Measurements from ENCODE around the gene UBAC2. TPM values are rescaled to one million over a fixed set of nuclear protein-coding genes. Genes with fewer than 3 reads are reported as not detected.

Gene UBAC2
- total RNA-seq, 1 experiment from 2014 or later: 134 TPM

GRCh38 chr13:99250982-99251825, 50.5 kb downstream of the UBAC2 start:
- Histone ChIP-seq H3K4me1 (replicated peaks) (peaks cover 12% of the 10 kb centered on the region), H3K36me3 (peaks cover 39% of the 10 kb centered on the region), H3K4me3 (no peak overlapping the region), H3K27me3 (replicated peaks) (no peaks in the 10 kb centered on the region), H3K27ac (no peak overlapping the region), H3K9me3 (replicated peaks) (no peaks in the 10 kb centered on the region)
- peak in 1 of 2 experiments; percentile 52 for DNase-seq (ENCODE audit: low read depth in 1 of 2, low spot score in 2 of 2)

- Histone ChIP-seq H3K9me3 (replicated peaks) (no peaks in the 10 kb centered on the region), H3K27me3 (replicated peaks) (no peaks in the 10 kb centered on the region), H3K4me1 (replicated peaks) (peaks cover 12% of the 10 kb centered on the region), H3K4me3 (no peak overlapping the region), H3K36me3 (peaks cover 35% of the 10 kb centered on the region), H3K27ac (no peak overlapping the region)
- peak in 1 of 2 experiments; percentile 57 for DNase-seq (ENCODE audit: low read depth in 1 of 2, low spot score in 2 of 2)
Measured at GRCh38 chr13:99251921-99252320, 51.3 kb downstream of the UBAC2 start.

- H3K9me3 ChIP-seq (replicated peaks): no peaks in the 10 kb centered on the region
- no peaks in the 10 kb centered on the region for H3K27me3 ChIP-seq (replicated peaks)
- no peak overlapping the region for H3K4me3 ChIP-seq
- DNase-seq (ENCODE audit: low read depth in 1 of 2, low spot score in 2 of 2): peak in 1 of 2 experiments; percentile 57
- H3K4me1 ChIP-seq (replicated peaks): peaks cover 5% of the 10 kb centered on the region
- no peak overlapping the region for H3K27ac ChIP-seq
- H3K36me3 ChIP-seq: peaks cover 28% of the 10 kb centered on the region
Measured at GRCh38 chr13:99254830-99255229, 54.2 kb downstream of the UBAC2 start.

- Histone ChIP-seq H3K27ac (no peak overlapping the region), H3K36me3 (peaks cover 28% of the 10 kb centered on the region), H3K27me3 (replicated peaks) (no peaks in the 10 kb centered on the region), H3K9me3 (replicated peaks) (no peaks in the 10 kb centered on the region), H3K4me1 (replicated peaks) (peaks cover under 1% of the 10 kb centered on the region), H3K4me3 (no peak overlapping the region)
- DNase-seq (ENCODE audit: low read depth in 1 of 2, low spot score in 2 of 2): peak in 1 of 2 experiments; percentile 67
Measured at GRCh38 chr13:99255271-99255670, 54.6 kb downstream of the UBAC2 start.

GRCh38 chr13:99256283-99256682, 55.6 kb downstream of the UBAC2 start:
- Histone ChIP-seq H3K4me1 (replicated peaks) (no peaks in the 10 kb centered on the region), H3K36me3 (peaks cover 23% of the 10 kb centered on the region), H3K27me3 (replicated peaks) (no peaks in the 10 kb centered on the region), H3K4me3 (no peak overlapping the region), H3K9me3 (replicated peaks) (no peaks in the 10 kb centered on the region), H3K27ac (no peak overlapping the region)
- DNase-seq (ENCODE audit: low read depth in 1 of 2, low spot score in 2 of 2): no peak

GRCh38 chr13:99256709-99257108, 56.1 kb downstream of the UBAC2 start:
- no peak overlapping the region for H3K27ac ChIP-seq
- H3K36me3 ChIP-seq: peaks cover 18% of the 10 kb centered on the region
- no peaks in the 10 kb centered on the region for H3K9me3 ChIP-seq (replicated peaks)
- no peaks in the 10 kb centered on the region for H3K27me3 ChIP-seq (replicated peaks)
- no peaks in the 10 kb centered on the region for H3K4me1 ChIP-seq (replicated peaks)
- no peak for DNase-seq (ENCODE audit: low read depth in 1 of 2, low spot score in 2 of 2)
- no peak overlapping the region for H3K4me3 ChIP-seq

GRCh38 chr13:99257291-99257690, 56.6 kb downstream of the UBAC2 start:
- no peak overlapping the region for H3K4me3 ChIP-seq
- no peaks in the 10 kb centered on the region for H3K27me3 ChIP-seq (replicated peaks)
- H3K9me3 ChIP-seq (replicated peaks): no peaks in the 10 kb centered on the region
- H3K36me3 ChIP-seq: peaks cover 12% of the 10 kb centered on the region
- no peak for DNase-seq (ENCODE audit: low read depth in 1 of 2, low spot score in 2 of 2)
- H3K27ac ChIP-seq: no peak overlapping the region
- no peaks in the 10 kb centered on the region for H3K4me1 ChIP-seq (replicated peaks)

- H3K4me3 ChIP-seq: no peak within 1 kb of the TSS
- no peak within 1 kb of the TSS for H3K27ac ChIP-seq
- peaks cover 18% of the 10 kb centered on the region for H3K36me3 ChIP-seq
- no peak for DNase-seq (ENCODE audit: low read depth in 1 of 2, low spot score in 2 of 2)
- H3K27me3 ChIP-seq (replicated peaks): no peaks in the 10 kb centered on the region
- no peaks in the 10 kb centered on the region for H3K9me3 ChIP-seq (replicated peaks)
- H3K4me1 ChIP-seq (replicated peaks): no peaks in the 10 kb centered on the region
Measured at GRCh38 chr13:99258210-99258860, 57.7 kb downstream of the UBAC2 start, which contains the start of gene GPR18. TSS of gene GPR18 (minus strand) at chr13:99258379. CDS start at chr13:99255872, 2,507 bp downstream.

GRCh38 chr13:99258946-99259345, 58.3 kb downstream of the UBAC2 start:
- Histone ChIP-seq H3K27ac (no peak overlapping the region), H3K4me1 (replicated peaks) (no peaks in the 10 kb centered on the region), H3K4me3 (no peak overlapping the region), H3K36me3 (peaks cover 23% of the 10 kb centered on the region), H3K27me3 (replicated peaks) (no peaks in the 10 kb centered on the region), H3K9me3 (replicated peaks) (no peaks in the 10 kb centered on the region)
- DNase-seq (ENCODE audit: low read depth in 1 of 2, low spot score in 2 of 2): no peak

- H3K4me1 ChIP-seq (replicated peaks): no peaks in the 10 kb centered on the region
- H3K27ac ChIP-seq: no peak overlapping the region
- H3K9me3 ChIP-seq (replicated peaks): no peaks in the 10 kb centered on the region
- H3K4me3 ChIP-seq: no peak overlapping the region
- DNase-seq (ENCODE audit: low read depth in 1 of 2, low spot score in 2 of 2): peak in 1 of 2 experiments; percentile 65
- peaks cover 18% of the 10 kb centered on the region for H3K36me3 ChIP-seq
- no peaks in the 10 kb centered on the region for H3K27me3 ChIP-seq (replicated peaks)
Measured at GRCh38 chr13:99260216-99260615, 59.6 kb downstream of the UBAC2 start.

GRCh38 chr13:99261059-99261458, 60.4 kb downstream of the UBAC2 start:
- Histone ChIP-seq H3K4me1 (replicated peaks) (no peaks in the 10 kb centered on the region), H3K27me3 (replicated peaks) (no peaks in the 10 kb centered on the region), H3K27ac (no peak overlapping the region), H3K4me3 (no peak overlapping the region), H3K9me3 (replicated peaks) (no peaks in the 10 kb centered on the region), H3K36me3 (peaks cover 15% of the 10 kb centered on the region)
- peak in 1 of 2 experiments; percentile 76 for DNase-seq (ENCODE audit: low read depth in 1 of 2, low spot score in 2 of 2)

- Histone ChIP-seq H3K27ac (no peak overlapping the region), H3K4me1 (replicated peaks) (no peaks in the 10 kb centered on the region), H3K36me3 (peaks cover 17% of the 10 kb centered on the region), H3K4me3 (no peak overlapping the region), H3K9me3 (replicated peaks) (no peaks in the 10 kb centered on the region), H3K27me3 (replicated peaks) (no peaks in the 10 kb centered on the region)
- DNase-seq (ENCODE audit: low read depth in 1 of 2, low spot score in 2 of 2): no peak
Measured at GRCh38 chr13:99263126-99263785, 62.6 kb downstream of the UBAC2 start.

- Histone ChIP-seq H3K9me3 (replicated peaks) (no peaks in the 10 kb centered on the region), H3K4me1 (replicated peaks) (no peaks in the 10 kb centered on the region), H3K4me3 (no peak overlapping the region), H3K27me3 (replicated peaks) (no peaks in the 10 kb centered on the region), H3K36me3 (peaks cover 17% of the 10 kb centered on the region), H3K27ac (no peak overlapping the region)
- peak in 1 of 2 experiments; percentile 66 for DNase-seq (ENCODE audit: low read depth in 1 of 2, low spot score in 2 of 2)
Measured at GRCh38 chr13:99264051-99264450, 63.4 kb downstream of the UBAC2 start.
